Trophoblast cell (in vitro differentiated cells and primary cell): ENCODE measurements around the gene FMNL2.

ENCODE experiments used
- DNase-seq, 2 donors: peaks; one replicate each; pipeline ENCODE4 v3.0.0-alpha.2; 2016
- H2AFZ ChIP-seq: 2 replicates; pipeline ENCODE4 v1.6.1; 2013; ENCODE audit warnings: low read length, moderate library complexity, mild to moderate bottlenecking; ENCODE audit not compliant: insufficient read depth, poor library complexity
- H2AK5ac ChIP-seq: 2 replicates; pipeline ENCODE4 v1.6.1; 2013; ENCODE audit warnings: mild to moderate bottlenecking, low read length
- H2BK120ac ChIP-seq: 2 replicates; pipeline ENCODE4 v1.6.1; 2013; ENCODE audit warnings: low read length, mild to moderate bottlenecking, moderate library complexity; ENCODE audit not compliant: insufficient read depth, poor library complexity
- H2BK12ac ChIP-seq: 2 replicates; pipeline ENCODE4 v1.6.1; 2013; ENCODE audit warnings: mild to moderate bottlenecking, low read length, moderate library complexity
- H2BK5ac ChIP-seq: 2 replicates; pipeline ENCODE4 v1.6.1; 2013; ENCODE audit warnings: low read length, low read depth, moderate library complexity, mild to moderate bottlenecking; ENCODE audit not compliant: poor library complexity
- H3K14ac ChIP-seq: 2 replicates; pipeline ENCODE4 v1.6.1; 2013; ENCODE audit warnings: mild to moderate bottlenecking, low read length
- H3K18ac ChIP-seq: 2 replicates; pipeline ENCODE4 v1.6.1; 2013; ENCODE audit warnings: mild to moderate bottlenecking, low read length
- H3K23ac ChIP-seq: 2 replicates; pipeline ENCODE4 v1.6.1; 2013; ENCODE audit warnings: low read length
- H3K27ac ChIP-seq: 2 replicates; pipeline ENCODE4 v1.5.1; 2013; ENCODE audit warnings: low read depth, mild to moderate bottlenecking, inconsistent platforms, low read length, moderate library complexity
- H3K27me3 ChIP-seq: 2 replicates; pipeline ENCODE4 v1.6.1; 2013; ENCODE audit warnings: inconsistent platforms, mild to moderate bottlenecking, low read length, moderate library complexity; ENCODE audit not compliant: insufficient read depth
- H3K36me3 ChIP-seq, 2 experiments: 1 replicate in 1 of 2; 2 replicates in 1 of 2; pipeline ENCODE4 v1.6.1; 2013; ENCODE audit warnings: low read length in 2 of 2, mild to moderate bottlenecking in 2 of 2, moderate library complexity in 1 of 2; ENCODE audit not compliant: insufficient read depth in 2 of 2, control insufficient read depth in 1 of 2
- H3K4ac ChIP-seq: 2 replicates; pipeline ENCODE4 v1.6.1; 2013; ENCODE audit warnings: low read depth, mild to moderate bottlenecking, low read length, moderate library complexity
- H3K4me1 ChIP-seq, 2 experiments: 1 replicate in 1 of 2; 2 replicates in 1 of 2; pipeline ENCODE4 v1.6.1; 2013; ENCODE audit warnings: low read length in 2 of 2, mild to moderate bottlenecking in 2 of 2, moderate library complexity in 1 of 2; ENCODE audit not compliant: insufficient read depth in 2 of 2, control insufficient read depth in 1 of 2
- H3K4me2 ChIP-seq: 2 replicates; pipeline ENCODE4 v1.6.1; 2013; ENCODE audit warnings: inconsistent platforms, mild to moderate bottlenecking, low read length, moderate library complexity
- H3K4me3 ChIP-seq: 2 replicates; pipeline ENCODE4 v1.5.1; 2013; ENCODE audit warnings: mild to moderate bottlenecking, low read depth, low read length, inconsistent platforms
- H3K79me1 ChIP-seq: one replicate; pipeline ENCODE4 v1.6.1; 2013; ENCODE audit warnings: low read length
- H3K79me2 ChIP-seq: 2 replicates; pipeline ENCODE4 v1.6.1; 2013; ENCODE audit warnings: low read length, mild to moderate bottlenecking; ENCODE audit not compliant: control insufficient read depth, insufficient read depth, poor library complexity
- H3K9ac ChIP-seq: 2 replicates; pipeline ENCODE4 v1.6.1; 2013; ENCODE audit warnings: mild to moderate bottlenecking, low read length
- H3K9me3 ChIP-seq: 2 replicates; pipeline ENCODE4 v1.6.1; 2013; ENCODE audit warnings: low read depth, mild to moderate bottlenecking, control low read depth, inconsistent platforms, low read length; ENCODE audit not compliant: insufficient read depth
- H4K12ac ChIP-seq: 2 replicates; pipeline ENCODE4 v1.6.1; 2013; ENCODE audit warnings: low read depth, mild to moderate bottlenecking, low read length, moderate library complexity
- H4K8ac ChIP-seq: 2 replicates; pipeline ENCODE4 v1.6.1; 2013; ENCODE audit warnings: low read depth, mild to moderate bottlenecking, low read length, moderate library complexity
- H4K91ac ChIP-seq: one replicate; pipeline ENCODE4 v1.6.1; 2013; ENCODE audit warnings: low read depth, mild to moderate bottlenecking, low read length, moderate library complexity
- WGBS: extraction: QIAGEN DNeasy Blood & Tissue Kit; methylation state at CpG from one replicate; pipeline ENCODE4 v1.1.7; 2013; ENCODE audit warnings: missing lambda C conversion rate; ENCODE audit not compliant: insufficient read length, insufficient coverage; ENCODE audit errors: extremely low coverage; 5-methylcytosine and 5-hydroxymethylcytosine counted together

Gene FMNL2

DNA sequence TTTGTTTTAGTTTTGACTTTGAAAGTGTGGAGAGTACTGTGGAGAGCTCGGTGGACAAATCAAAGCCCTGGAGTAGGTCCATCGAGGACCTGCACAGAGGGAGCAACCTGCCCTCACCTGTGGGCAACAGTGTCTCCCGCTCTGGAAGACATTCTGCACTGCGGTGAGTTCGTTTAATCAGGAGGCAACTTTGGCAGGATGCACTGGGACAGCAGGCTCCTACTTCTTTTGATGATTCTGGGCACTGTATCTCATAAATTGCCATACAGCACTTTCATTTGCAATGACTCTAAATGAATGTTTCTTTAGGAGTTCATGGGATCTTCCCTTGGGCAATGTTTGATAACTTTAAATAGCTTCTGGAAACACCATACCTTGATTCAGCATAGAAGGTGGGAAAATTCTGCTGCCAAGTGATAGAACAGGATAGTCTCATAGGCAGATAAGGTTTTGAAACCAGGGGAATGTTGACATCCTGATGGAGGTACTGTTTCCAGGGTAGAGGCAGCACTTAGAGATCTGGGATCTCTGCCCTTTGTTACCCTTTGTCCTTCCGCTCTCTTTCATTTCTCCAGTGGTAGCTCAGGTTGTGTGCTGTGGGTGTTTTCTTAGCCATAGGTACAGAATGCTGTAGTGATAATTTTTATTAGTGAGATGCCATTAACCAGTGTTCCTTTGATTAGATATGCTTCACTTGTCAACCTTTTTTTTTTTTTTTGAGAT is 226.1 kb downstream of the FMNL2 start:
- H4K8ac ChIP-seq, result no peak overlapping the region
- H3K79me1 ChIP-seq, result no peaks in the 10 kb centered on the region
- no peak for DNase-seq
- H3K4ac ChIP-seq, result no peak overlapping the region
- no peaks in the 10 kb centered on the region for H3K9me3 ChIP-seq
- no peak overlapping the region for H3K18ac ChIP-seq
- H3K79me2 ChIP-seq, result no peaks in the 10 kb centered on the region
- H2AFZ ChIP-seq, result no peak overlapping the region
- H3K27ac ChIP-seq, result no peak overlapping the region
- H2AK5ac ChIP-seq, result no peak overlapping the region
- WGBS, result no CpG with 5 or more reads among the region's 6 CpGs
- H3K4me2 ChIP-seq, result no peak overlapping the region
- no peaks in the 10 kb centered on the region for H3K27me3 ChIP-seq
- H3K14ac ChIP-seq, result no peak overlapping the region
- H3K9ac ChIP-seq, result no peak overlapping the region
- H2BK120ac ChIP-seq, result no peak overlapping the region
- H4K12ac ChIP-seq, result no peak overlapping the region
- no peaks in the 10 kb centered on the region for H3K4me1 ChIP-seq
- no peak overlapping the region for H2BK5ac ChIP-seq
- no peak overlapping the region for H4K91ac ChIP-seq
- peaks cover 2 to 10% of the 10 kb centered on the region in 2 experiments for H3K36me3 ChIP-seq
- H3K23ac ChIP-seq, result no peak overlapping the region
- no peak overlapping the region for H3K4me3 ChIP-seq
- no peak overlapping the region for H2BK12ac ChIP-seq

DNA sequence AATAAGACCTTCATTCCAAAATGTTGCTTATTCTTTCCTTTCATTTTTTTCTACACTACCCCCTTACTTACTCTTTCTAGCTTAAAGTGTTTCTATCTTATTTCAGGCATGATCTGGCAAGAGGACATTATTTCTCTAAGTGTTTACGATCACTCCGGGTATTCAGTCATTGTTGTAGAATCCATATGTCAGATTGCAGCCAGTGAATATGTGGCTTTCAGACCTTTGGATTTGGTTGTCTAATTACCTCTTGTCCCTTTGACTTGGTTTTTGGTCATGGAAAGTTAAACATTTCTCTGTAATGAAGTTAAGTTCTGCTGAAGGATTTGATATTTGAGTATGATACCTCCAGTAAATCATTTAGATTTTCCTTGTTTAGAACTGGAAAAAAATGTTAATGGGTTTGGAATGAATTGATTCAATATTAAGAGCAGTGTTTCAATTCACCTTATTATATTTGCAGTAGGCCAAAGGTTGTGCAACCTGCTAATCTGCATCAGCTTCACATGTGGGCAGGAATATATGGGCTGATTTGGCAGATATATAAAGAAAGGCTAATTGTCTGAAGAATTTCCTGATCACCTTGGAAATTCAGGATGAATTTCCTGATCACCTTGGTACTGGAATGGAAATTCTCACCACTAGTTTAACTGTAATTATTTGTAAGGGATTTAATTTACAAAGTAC is 227.4 kb downstream of the FMNL2 start:
- H2BK5ac ChIP-seq, result no peak overlapping the region
- H3K4me1 ChIP-seq, result no peaks in the 10 kb centered on the region
- no peak overlapping the region for H3K4ac ChIP-seq
- H3K4me2 ChIP-seq, result no peak overlapping the region
- no peak overlapping the region for H4K91ac ChIP-seq
- no peak overlapping the region for H3K18ac ChIP-seq
- no peak overlapping the region for H3K9ac ChIP-seq
- no peak overlapping the region for H2BK120ac ChIP-seq
- H3K27ac ChIP-seq, result no peak overlapping the region
- no peak overlapping the region for H2AFZ ChIP-seq
- no peak overlapping the region for H4K8ac ChIP-seq
- WGBS, result no CpG with 5 or more reads among the region's 2 CpGs
- peak in 1 of 2 donors; percentile 29 for DNase-seq
- H3K4me3 ChIP-seq, result no peak overlapping the region
- no peak overlapping the region for H2BK12ac ChIP-seq
- peaks cover 2 to 10% of the 10 kb centered on the region in 2 experiments for H3K36me3 ChIP-seq
- no peaks in the 10 kb centered on the region for H3K79me1 ChIP-seq
- H3K27me3 ChIP-seq, result no peaks in the 10 kb centered on the region
- no peak overlapping the region for H3K23ac ChIP-seq
- no peaks in the 10 kb centered on the region for H3K79me2 ChIP-seq
- no peak overlapping the region for H3K14ac ChIP-seq
- H3K9me3 ChIP-seq, result no peaks in the 10 kb centered on the region
- no peak overlapping the region for H2AK5ac ChIP-seq
- H4K12ac ChIP-seq, result no peak overlapping the region

DNA sequence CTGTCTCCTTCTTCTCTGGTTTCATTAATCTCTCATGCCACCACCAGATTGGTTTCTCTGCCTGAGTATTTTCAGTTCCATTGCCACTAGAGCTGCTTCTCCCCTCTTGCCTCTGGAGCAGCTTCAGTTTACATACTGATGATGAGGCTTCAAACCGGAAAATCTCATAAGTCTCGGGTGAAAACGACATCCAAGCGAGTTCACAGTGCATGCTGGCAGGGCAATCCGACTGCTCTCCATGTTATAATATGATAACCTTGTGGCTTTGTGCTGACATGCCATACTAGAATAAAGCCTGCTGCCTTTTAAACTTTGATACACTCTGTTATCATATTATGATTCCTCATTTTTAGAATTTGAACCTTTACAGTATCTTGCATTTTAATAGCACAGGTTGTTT is 228.8 kb downstream of the FMNL2 start:
- no peak overlapping the region for H2BK120ac ChIP-seq
- H2BK5ac ChIP-seq, result no peak overlapping the region
- H3K36me3 ChIP-seq, result peaks cover 2 to 10% of the 10 kb centered on the region in 2 experiments
- no peak overlapping the region for H3K18ac ChIP-seq
- DNase-seq, result no peak
- H3K27ac ChIP-seq, result no peak overlapping the region
- H3K23ac ChIP-seq, result no peak overlapping the region
- H4K8ac ChIP-seq, result no peak overlapping the region
- H4K12ac ChIP-seq, result no peak overlapping the region
- H2AK5ac ChIP-seq, result no peak overlapping the region
- H2AFZ ChIP-seq, result no peak overlapping the region
- no peak overlapping the region for H2BK12ac ChIP-seq
- no peaks in the 10 kb centered on the region for H3K27me3 ChIP-seq
- WGBS, result no CpG with 5 or more reads among the region's 5 CpGs
- H3K9ac ChIP-seq, result no peak overlapping the region
- no peaks in the 10 kb centered on the region for H3K9me3 ChIP-seq
- no peaks in the 10 kb centered on the region for H3K79me2 ChIP-seq
- no peaks in the 10 kb centered on the region for H3K4me1 ChIP-seq
- H3K14ac ChIP-seq, result no peak overlapping the region
- H3K4ac ChIP-seq, result no peak overlapping the region
- no peak overlapping the region for H4K91ac ChIP-seq
- no peaks in the 10 kb centered on the region for H3K79me1 ChIP-seq
- H3K4me3 ChIP-seq, result no peak overlapping the region
- H3K4me2 ChIP-seq, result no peak overlapping the region

DNA sequence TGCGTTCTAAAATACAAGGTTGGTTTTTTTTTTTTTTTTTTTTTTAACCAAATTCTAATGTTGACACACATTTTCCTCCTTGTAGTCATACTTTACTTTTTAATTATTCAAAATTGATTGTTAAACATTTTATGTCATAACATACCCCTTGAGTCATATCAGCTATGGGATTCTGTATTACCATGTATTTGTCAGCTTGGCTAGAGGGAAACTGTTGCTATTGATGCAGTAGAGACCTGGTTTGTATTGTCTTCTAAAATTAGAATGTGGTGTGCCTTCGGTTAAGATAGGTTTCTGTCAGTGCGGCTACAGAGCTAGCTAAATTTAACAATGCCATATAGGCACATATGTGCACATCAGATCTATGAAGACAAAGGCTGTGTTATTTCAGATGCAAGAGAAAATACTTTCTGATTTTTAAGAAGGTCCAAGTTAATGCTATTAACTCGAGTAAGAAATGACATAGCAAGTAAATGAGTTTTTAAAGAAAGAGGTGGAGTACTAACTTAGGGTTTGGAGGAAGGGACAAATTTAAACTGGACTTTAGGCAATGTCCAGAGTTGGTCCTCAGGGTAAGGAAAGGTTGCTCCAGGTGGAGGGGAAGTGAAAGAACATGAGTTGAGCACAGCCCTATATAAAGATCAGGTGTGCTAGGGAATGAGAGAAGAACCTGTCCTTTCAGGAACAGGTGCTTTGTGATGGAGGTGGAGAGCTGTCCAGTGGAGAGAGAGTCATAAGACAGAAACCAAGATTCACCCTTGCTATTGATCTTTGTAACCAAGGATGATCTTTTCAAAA is 230.0 kb downstream of the FMNL2 start:
- Histone ChIP-seq H3K14ac (no peak overlapping the region), H4K12ac (no peak overlapping the region), H3K79me1 (no peaks in the 10 kb centered on the region), H3K4me1 (no peaks in the 10 kb centered on the region), H3K4me3 (no peak overlapping the region), H2BK120ac (no peak overlapping the region), H3K79me2 (no peaks in the 10 kb centered on the region), H3K18ac (no peak overlapping the region), H3K27ac (no peak overlapping the region), H3K4ac (no peak overlapping the region), H3K36me3 (peaks cover 2 to 7% of the 10 kb centered on the region in 2 experiments), H4K8ac (no peak overlapping the region), H4K91ac (no peak overlapping the region), H2BK12ac (no peak overlapping the region), H3K4me2 (no peak overlapping the region), H3K23ac (no peak overlapping the region), H2AFZ (no peak overlapping the region), H2AK5ac (no peak overlapping the region), H3K9ac (no peak overlapping the region), H3K27me3 (no peaks in the 10 kb centered on the region), H2BK5ac (no peak overlapping the region), H3K9me3 (no peaks in the 10 kb centered on the region)
- no CpG with 5 or more reads among the region's 4 CpGs for WGBS
- no peak for DNase-seq
